Breast epithelium (tissue), 3 donors: Measurements from ENCODE around the gene LHX1.

Experiments
- POLR2A ChIP-seq: fragments of 450-650 bp; IDR thresholded peaks from one replicate; pipeline ENCODE4 v1.6.1; 2016; ENCODE audit warnings: antibody characterized with exemption, mild to moderate bottlenecking, moderate library complexity
- POLR2AphosphoS5 ChIP-seq, 3 donors: sonication (generic); formaldehyde crosslinking; IDR thresholded peaks; one replicate each; pipeline ENCODE4 v1.6.1; 2017; ENCODE audit warnings: antibody characterized with exemption in 3 of 3
- TF ChIP-seq, protein P1 (sequence below), 3 donors: fragments of 450-650 bp; IDR thresholded peaks; one replicate each; pipeline ENCODE4 v1.5.1; 2016 to 2017; ENCODE audit warnings: antibody characterized with exemption in 3 of 3, mild to moderate bottlenecking in 3 of 3, moderate library complexity in 3 of 3

DNA sequence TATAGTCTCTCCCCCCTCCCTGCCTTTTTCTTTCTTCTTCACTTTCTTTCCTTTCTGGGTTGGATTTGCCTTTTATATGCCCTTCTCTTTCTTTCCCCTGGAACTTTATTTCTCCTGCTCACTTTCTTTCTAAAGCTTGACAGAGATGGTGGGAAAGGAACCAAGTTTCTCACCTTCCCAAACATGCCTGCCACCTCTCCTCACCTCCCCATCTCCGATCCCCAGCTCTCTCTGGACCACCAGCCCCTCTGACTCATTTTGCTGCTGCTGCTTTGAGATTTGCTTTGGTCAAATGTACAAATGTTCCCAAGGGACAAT is 6.7 kb upstream of the LHX1 start:
- TF ChIP-seq, protein P1, sequence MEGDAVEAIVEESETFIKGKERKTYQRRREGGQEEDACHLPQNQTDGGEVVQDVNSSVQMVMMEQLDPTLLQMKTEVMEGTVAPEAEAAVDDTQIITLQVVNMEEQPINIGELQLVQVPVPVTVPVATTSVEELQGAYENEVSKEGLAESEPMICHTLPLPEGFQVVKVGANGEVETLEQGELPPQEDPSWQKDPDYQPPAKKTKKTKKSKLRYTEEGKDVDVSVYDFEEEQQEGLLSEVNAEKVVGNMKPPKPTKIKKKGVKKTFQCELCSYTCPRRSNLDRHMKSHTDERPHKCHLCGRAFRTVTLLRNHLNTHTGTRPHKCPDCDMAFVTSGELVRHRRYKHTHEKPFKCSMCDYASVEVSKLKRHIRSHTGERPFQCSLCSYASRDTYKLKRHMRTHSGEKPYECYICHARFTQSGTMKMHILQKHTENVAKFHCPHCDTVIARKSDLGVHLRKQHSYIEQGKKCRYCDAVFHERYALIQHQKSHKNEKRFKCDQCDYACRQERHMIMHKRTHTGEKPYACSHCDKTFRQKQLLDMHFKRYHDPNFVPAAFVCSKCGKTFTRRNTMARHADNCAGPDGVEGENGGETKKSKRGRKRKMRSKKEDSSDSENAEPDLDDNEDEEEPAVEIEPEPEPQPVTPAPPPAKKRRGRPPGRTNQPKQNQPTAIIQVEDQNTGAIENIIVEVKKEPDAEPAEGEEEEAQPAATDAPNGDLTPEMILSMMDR (IDR thresholded peaks at IDR 0.05), result no peak
- TF ChIP-seq POLR2A (no peak), POLR2AphosphoS5 (IDR thresholded peaks at IDR 0.05) (no peak)
